Subcutaneous abdominal adipose tissue (tissue), 5 donors: ENCODE measurements around the gene PDZD2.
"Not testable (repeated sequence)": the region's sequence is repeated elsewhere in the genome, so short reads cannot be mapped to it uniquely, and the experiment has no call there.

Experiments
- H3K27ac ChIP-seq: one replicate; pipeline ENCODE4 v1.7.0; 2013; ENCODE audit warnings: low read depth, mild to moderate bottlenecking, inconsistent platforms, low read length, moderate library complexity
- H3K27me3 ChIP-seq, 5 donors: one replicate each; pipeline ENCODE4 v1.7.0; 2013; ENCODE audit warnings: low read length in 5 of 5, inconsistent platforms in 1 of 5; ENCODE audit not compliant: control insufficient read depth in 5 of 5, insufficient read depth in 4 of 5
- H3K36me3 ChIP-seq, 5 donors: one replicate each; pipeline ENCODE4 v1.7.0; 2013; ENCODE audit warnings: low read length in 5 of 5; ENCODE audit not compliant: control insufficient read depth in 5 of 5, insufficient read depth in 5 of 5
- H3K4me1 ChIP-seq, 5 donors: one replicate each; pipeline ENCODE4 v1.7.0; 2013; ENCODE audit warnings: low read length in 5 of 5, mild to moderate bottlenecking in 3 of 5, moderate library complexity in 1 of 5; ENCODE audit not compliant: control insufficient read depth in 5 of 5, insufficient read depth in 5 of 5
- H3K4me3 ChIP-seq, 5 donors: one replicate each; pipeline ENCODE4 v1.7.0; 2013; ENCODE audit warnings: low read length in 5 of 5, low read depth in 1 of 5
- H3K9ac ChIP-seq, 5 donors: one replicate each; pipeline ENCODE4 v1.7.0; 2013; ENCODE audit warnings: low read length in 5 of 5, mild to moderate bottlenecking in 4 of 5, moderate library complexity in 3 of 5
- H3K9me3 ChIP-seq, 5 donors: one replicate each; pipeline ENCODE4 v1.7.0; 2013; ENCODE audit warnings: low read length in 5 of 5; ENCODE audit not compliant: control insufficient read depth in 5 of 5
- donor health status: healthy.
- donor health status: healthy.
- donor health status: healthy.
- donor health status: healthy.
- donor health status: healthy.

The PDZD2 gene

DNA sequence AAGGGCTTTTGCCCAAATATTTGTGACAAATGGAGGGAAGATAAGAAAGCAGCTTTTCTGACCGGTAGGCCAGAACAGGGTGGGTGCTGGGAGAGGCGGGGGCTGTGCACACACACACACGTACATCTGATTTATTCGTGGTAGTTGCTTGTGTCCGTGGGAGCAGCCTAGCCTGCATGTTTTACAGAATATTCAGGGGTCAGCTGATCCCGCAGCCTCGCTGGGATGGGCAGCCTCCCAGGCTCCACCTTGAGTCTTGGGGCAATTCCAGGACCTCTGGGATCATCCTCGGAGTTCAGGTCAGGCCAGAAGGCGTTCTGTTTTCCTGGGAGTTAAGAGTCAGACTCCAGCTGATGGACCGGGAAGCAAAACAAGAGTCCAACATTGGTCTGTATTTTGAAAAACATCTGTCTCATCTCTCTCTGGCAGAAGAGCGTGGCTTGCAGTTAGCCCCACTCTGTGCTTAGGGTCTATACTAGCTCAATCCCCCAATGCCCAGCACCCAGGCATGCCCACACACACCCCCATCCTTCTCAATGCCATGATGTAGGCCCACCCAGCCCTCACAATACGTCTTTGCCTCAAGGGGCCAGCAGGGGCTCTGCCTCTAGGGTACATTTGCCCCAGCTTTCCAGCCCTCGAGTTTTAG lies 324.6 kb downstream of the PDZD2 start:
- Histone ChIP-seq H3K36me3 (no peaks in the 10 kb centered on the region), H3K4me3 (no peak overlapping the region), H3K9me3 (no peaks in the 10 kb centered on the region), H3K4me1 (peaks cover 17 to 38% (median 30%) of the 10 kb centered on the region in 5 donors), H3K27me3 (no peaks in the 10 kb centered on the region), H3K27ac (peak overlapping the region; percentile 75), H3K9ac (peak overlapping the region in 1 of 5 donors; percentile 52)

- no peak overlapping the region for H3K4me3 ChIP-seq
- H3K4me1 ChIP-seq: peaks cover 17 to 38% (median 30%) of the 10 kb centered on the region in 5 donors
- no peaks in the 10 kb centered on the region for H3K36me3 ChIP-seq
- H3K9me3 ChIP-seq: no peaks in the 10 kb centered on the region
- H3K27ac ChIP-seq: peak overlapping the region; percentile 75
- no peak overlapping the region for H3K9ac ChIP-seq
- H3K27me3 ChIP-seq: no peaks in the 10 kb centered on the region
Measured at GRCh38 chr5:31964007-31964360, 325.1 kb downstream of the PDZD2 start.

DNA sequence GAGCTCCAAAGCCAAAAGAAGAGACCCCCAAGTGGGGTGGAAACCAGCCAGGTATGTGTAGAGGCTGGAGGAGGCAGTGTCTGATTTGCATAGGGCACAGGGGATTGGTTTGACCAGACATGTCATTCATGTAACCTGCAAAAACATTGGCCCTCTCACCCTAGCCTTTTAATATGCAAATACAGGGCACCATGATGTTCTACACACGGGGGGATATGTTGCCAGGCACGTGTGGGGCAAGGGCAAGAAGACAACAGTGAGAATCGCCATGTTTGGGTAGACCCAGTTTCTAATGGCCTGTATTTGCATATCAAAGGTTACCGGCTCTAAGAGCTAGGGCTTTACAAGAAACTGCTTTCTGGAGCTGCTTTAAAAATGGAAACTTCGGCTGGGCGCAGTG lies 326.3 kb downstream of the PDZD2 start:
- no peak overlapping the region for H3K9ac ChIP-seq
- no peaks in the 10 kb centered on the region for H3K27me3 ChIP-seq
- no peaks in the 10 kb centered on the region for H3K36me3 ChIP-seq
- H3K4me3 ChIP-seq: no peak overlapping the region
- H3K9me3 ChIP-seq: no peaks in the 10 kb centered on the region
- H3K4me1 ChIP-seq: peaks cover 17 to 38% (median 30%) of the 10 kb centered on the region in 5 donors
- H3K27ac ChIP-seq: no peak overlapping the region

DNA sequence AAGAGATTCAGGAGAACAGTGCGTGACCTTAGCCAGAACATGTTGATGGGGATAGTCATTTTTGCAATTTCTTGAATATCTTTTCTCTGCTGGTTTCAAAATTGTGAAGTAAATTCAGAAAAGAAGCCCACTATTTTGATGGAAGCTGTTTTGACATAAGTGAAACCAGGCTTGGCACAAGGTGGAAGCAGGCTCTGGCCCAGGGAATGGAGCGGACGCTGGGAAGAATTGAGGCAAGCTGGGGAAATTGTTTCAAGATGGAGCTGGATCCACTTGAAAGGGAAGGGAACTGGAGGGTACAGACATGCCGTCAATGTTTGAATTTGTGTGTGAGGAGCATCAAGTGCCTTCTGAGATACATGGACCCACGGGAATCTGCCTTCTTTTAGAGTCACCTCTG lies 328.0 kb downstream of the PDZD2 start:
- peak overlapping the region; percentile 32 for H3K27ac ChIP-seq
- H3K4me1 ChIP-seq: peaks cover 17 to 37% (median 30%) of the 10 kb centered on the region in 5 donors
- no peak overlapping the region for H3K9ac ChIP-seq
- no peaks in the 10 kb centered on the region for H3K27me3 ChIP-seq
- H3K9me3 ChIP-seq: no peaks in the 10 kb centered on the region
- peaks cover 0 to 5% (median 2%) of the 10 kb centered on the region in 5 donors for H3K36me3 ChIP-seq
- no peak overlapping the region for H3K4me3 ChIP-seq

GRCh38 chr5:31967461-31967860 lies 328.5 kb downstream of the PDZD2 start:
- H3K36me3 ChIP-seq: peaks cover 0 to 5% (median 2%) of the 10 kb centered on the region in 5 donors
- H3K4me1 ChIP-seq: peaks cover 14 to 32% (median 26%) of the 10 kb centered on the region in 5 donors
- H3K9me3 ChIP-seq: no peaks in the 10 kb centered on the region
- peak overlapping the region; percentile 32 for H3K27ac ChIP-seq
- no peaks in the 10 kb centered on the region for H3K27me3 ChIP-seq
- H3K4me3 ChIP-seq: peak overlapping the region in 1 of 5 donors; percentile 4
- H3K9ac ChIP-seq: no peak overlapping the region

DNA sequence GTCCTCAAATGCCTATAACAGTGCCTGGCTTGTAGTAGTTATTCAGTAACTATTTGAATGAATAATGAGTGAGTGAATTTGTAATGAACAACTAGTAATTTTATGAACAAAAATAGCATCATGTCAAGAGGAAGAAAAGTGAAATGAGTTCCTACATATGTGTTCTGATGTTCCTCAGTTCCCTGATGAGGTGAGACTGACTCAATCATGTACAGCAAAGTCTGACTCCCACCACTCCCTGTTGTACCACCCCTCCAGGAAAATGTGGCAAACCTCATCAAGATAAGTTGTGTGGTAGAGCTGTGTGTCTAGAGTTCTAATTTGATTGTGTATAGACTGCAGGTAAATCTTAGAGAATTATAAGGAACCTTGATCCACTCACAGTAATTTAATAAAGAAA lies 333.6 kb downstream of the PDZD2 start:
- peaks cover 0 to 5% (median 2%) of the 10 kb centered on the region in 5 donors for H3K36me3 ChIP-seq
- no peaks in the 10 kb centered on the region for H3K9me3 ChIP-seq
- H3K4me1 ChIP-seq: peaks cover 0 to 5% (median 1%) of the 10 kb centered on the region in 5 donors
- no peak overlapping the region for H3K27ac ChIP-seq
- no peak overlapping the region for H3K9ac ChIP-seq
- no peaks in the 10 kb centered on the region for H3K27me3 ChIP-seq
- no peak overlapping the region for H3K4me3 ChIP-seq

DNA sequence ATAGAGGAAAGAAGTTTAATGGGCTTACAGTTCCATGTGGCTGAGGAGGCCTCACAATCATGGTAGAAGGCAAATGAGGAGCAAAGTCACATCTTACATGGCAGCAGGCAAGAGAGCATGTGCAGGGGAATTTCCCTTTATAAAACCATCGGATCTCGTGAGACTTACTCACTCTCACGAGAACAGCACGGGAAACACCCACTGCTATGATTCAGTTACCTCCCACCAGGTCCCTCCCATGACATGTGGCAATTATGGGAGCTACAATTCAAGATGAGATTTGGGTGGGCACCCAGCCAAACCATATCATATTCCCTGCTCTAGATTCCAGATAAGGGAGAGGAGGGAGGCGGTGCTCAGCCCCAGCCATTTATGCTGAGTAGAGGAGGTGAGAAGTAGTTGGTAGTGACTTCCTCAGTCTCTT lies 336.3 kb downstream of the PDZD2 start:
- not testable (repeated sequence) for H3K27me3 ChIP-seq, H3K4me1 ChIP-seq, H3K9ac ChIP-seq, H3K9me3 ChIP-seq, H3K4me3 ChIP-seq, H3K36me3 ChIP-seq
- H3K27ac ChIP-seq: peak overlapping the region; percentile 49

DNA sequence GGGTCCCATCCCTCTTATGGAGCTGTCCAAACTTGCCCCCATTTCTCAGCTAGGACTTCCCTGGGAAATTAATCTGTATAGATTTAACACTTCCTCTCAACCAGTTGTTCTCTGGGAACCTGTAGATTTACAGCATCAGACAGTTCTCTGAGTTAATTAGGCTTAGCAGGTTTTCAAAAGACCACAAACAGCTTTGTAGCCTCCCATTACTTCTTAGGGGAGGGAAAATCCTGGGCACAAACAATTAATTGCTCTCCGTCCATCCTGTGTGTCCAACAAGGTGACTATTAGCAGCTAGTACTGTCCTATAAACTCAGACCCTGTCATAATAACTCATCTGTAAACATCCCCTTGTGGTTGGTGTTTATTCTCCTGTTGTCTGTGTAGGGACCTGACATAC lies 337.2 kb downstream of the PDZD2 start:
- Histone ChIP-seq H3K4me3 (no peak overlapping the region), H3K27ac (peak overlapping the region; percentile 43), H3K9me3 (no peaks in the 10 kb centered on the region), H3K4me1 (peaks cover 0 to 10% (median under 1%) of the 10 kb centered on the region in 5 donors), H3K9ac (no peak overlapping the region), H3K27me3 (no peaks in the 10 kb centered on the region), H3K36me3 (peaks cover 0 to 2% (median 0%) of the 10 kb centered on the region in 5 donors)

DNA sequence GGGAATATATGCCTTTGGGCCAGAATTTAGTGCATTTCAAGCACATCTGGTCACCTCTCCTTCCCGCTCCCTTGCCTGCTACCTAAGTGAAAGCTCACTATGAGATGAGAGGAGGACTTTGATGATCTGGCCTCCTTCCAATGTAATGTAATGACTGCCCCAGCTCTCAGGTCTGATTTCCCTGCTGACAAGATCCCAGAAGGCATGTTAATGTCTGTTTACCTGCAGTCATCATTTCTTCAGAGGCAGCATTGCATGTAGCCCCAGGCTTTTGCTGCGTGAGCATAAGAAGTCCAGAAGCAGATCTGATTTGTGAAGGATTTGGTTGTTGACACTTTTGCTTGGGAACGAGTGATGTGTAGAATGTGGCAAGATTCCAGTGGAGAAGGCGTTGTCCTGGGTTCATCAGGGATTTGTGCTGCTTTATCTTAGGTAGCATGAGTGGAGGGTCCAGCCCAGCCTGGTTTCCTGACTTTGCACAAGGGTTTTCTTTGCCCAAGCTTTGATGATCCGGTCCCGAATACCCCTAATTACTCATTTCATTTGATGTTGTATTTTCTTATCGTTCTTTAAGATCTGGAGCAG lies 342.5 kb downstream of the PDZD2 start:
- peaks cover 0 to 38% (median 32%) of the 10 kb centered on the region in 5 donors for H3K4me1 ChIP-seq
- no peaks in the 10 kb centered on the region for H3K27me3 ChIP-seq
- H3K4me3 ChIP-seq: no peak overlapping the region
- H3K36me3 ChIP-seq: peaks cover 0 to 4% (median 2%) of the 10 kb centered on the region in 5 donors
- H3K9ac ChIP-seq: no peak overlapping the region
- H3K9me3 ChIP-seq: no peaks in the 10 kb centered on the region
- H3K27ac ChIP-seq: no peak overlapping the region

DNA sequence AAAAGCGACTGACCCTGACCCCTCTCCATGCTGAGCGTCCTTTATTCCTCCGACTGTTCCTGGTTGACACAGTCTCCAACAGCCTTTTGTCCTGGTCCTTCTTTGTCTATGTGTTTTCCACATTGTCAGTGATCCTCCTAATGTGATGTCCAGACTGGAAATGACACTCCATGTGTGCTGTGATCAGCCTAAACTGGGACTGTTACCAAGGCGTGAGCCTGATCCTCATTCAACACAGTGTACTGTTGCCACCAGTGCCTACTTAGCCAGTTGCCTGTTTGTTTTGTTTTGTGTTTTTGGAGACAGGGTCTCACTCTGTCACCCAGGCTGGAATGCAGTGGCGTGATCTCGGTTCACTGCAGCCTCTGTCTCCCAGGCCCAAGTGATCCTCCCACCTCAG lies 343.1 kb downstream of the PDZD2 start:
- no peaks in the 10 kb centered on the region for H3K27me3 ChIP-seq
- H3K4me1 ChIP-seq: peaks cover 0 to 38% (median 32%) of the 10 kb centered on the region in 5 donors
- no peak overlapping the region for H3K27ac ChIP-seq
- H3K9me3 ChIP-seq: no peaks in the 10 kb centered on the region
- peaks cover 0 to 5% (median 2%) of the 10 kb centered on the region in 5 donors for H3K36me3 ChIP-seq
- H3K9ac ChIP-seq: no peak overlapping the region
- no peak overlapping the region for H3K4me3 ChIP-seq
